Glutamatergic neuron (in vitro differentiated cells): ENCODE measurements around the gene FSHR. TPM values are rescaled to one million over a fixed set of nuclear protein-coding genes. Genes with fewer than 3 reads are reported as not detected.

Source experiments
- DNase-seq: peaks from one replicate; pipeline ENCODE4 v3.0.0; 2022
- H3K27ac Mint-ChIP-seq: one replicate; pipeline ENCODE4 v1.8.0; 2020; ENCODE audit warnings: mild to moderate bottlenecking, mixed read lengths, inconsistent platforms; ENCODE audit not compliant: unreplicated experiment
- H3K27me3 Mint-ChIP-seq: one replicate; pipeline ENCODE4 v1.8.0; 2020; ENCODE audit warnings: mild to moderate bottlenecking, moderate library complexity, mixed read lengths, inconsistent platforms; ENCODE audit not compliant: unreplicated experiment
- H3K36me3 Mint-ChIP-seq: one replicate; pipeline ENCODE4 v1.8.0; 2020; ENCODE audit warnings: mild to moderate bottlenecking, mixed read lengths, inconsistent platforms; ENCODE audit not compliant: unreplicated experiment
- H3K4me1 Mint-ChIP-seq: one replicate; pipeline ENCODE4 v1.8.0; 2020; ENCODE audit warnings: mild to moderate bottlenecking, low read depth, mixed read lengths, inconsistent platforms; ENCODE audit not compliant: unreplicated experiment
- H3K4me3 Mint-ChIP-seq: one replicate; pipeline ENCODE4 v1.8.0; 2020; ENCODE audit warnings: mild to moderate bottlenecking, mixed read lengths, inconsistent platforms; ENCODE audit not compliant: unreplicated experiment
- H3K9me3 Mint-ChIP-seq: one replicate; pipeline ENCODE4 v1.8.0; 2020; ENCODE audit warnings: mild to moderate bottlenecking, moderate library complexity, mixed read lengths, inconsistent platforms; ENCODE audit not compliant: unreplicated experiment
- total RNA-seq: library from RNA; stranded (reverse); fragmentation: NEBNext Ultra II Directional; extraction: Animal tissue kit (Norgen Biotek cat#: 25700); gene quantifications from one replicate; pipeline ENCODE4 v1.2.1, GENCODE V29; 2021; ENCODE audit not compliant: unreplicated experiment
- TF ChIP-seq, protein P1 (sequence below): fragments of 200-600 bp; sonication (generic); IDR thresholded peaks from one replicate; pipeline ENCODE4 v1.5.0; 2021; ENCODE audit not compliant: partially characterized antibody, unreplicated experiment

FSHR gene
- total RNA-seq, 1 donor from 2014 or later: not detected

DNA sequence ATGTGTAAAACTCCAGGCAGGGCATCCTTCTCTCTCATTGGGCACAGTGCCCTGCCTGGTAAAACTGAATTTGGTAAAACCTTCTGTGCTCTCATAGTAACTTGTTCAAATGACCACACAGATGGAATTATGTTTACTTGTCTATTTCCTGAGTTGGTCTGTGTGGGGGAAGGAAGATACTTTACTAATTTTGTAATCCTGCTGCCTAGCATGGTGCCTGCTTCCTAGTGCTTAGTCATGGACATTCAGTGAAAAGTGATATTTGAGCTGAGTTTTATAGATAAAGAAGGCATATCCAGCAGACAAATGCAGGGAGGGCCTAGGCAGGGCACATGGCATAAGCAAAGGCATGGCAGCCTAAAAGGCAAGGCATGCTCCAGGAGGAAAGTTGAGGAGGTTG is 199.4 kb downstream of the FSHR start:
- TF ChIP-seq, protein P1, sequence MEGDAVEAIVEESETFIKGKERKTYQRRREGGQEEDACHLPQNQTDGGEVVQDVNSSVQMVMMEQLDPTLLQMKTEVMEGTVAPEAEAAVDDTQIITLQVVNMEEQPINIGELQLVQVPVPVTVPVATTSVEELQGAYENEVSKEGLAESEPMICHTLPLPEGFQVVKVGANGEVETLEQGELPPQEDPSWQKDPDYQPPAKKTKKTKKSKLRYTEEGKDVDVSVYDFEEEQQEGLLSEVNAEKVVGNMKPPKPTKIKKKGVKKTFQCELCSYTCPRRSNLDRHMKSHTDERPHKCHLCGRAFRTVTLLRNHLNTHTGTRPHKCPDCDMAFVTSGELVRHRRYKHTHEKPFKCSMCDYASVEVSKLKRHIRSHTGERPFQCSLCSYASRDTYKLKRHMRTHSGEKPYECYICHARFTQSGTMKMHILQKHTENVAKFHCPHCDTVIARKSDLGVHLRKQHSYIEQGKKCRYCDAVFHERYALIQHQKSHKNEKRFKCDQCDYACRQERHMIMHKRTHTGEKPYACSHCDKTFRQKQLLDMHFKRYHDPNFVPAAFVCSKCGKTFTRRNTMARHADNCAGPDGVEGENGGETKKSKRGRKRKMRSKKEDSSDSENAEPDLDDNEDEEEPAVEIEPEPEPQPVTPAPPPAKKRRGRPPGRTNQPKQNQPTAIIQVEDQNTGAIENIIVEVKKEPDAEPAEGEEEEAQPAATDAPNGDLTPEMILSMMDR: no peak
- Mint-ChIP-seq H3K27ac (no peak overlapping the region), H3K4me3 (no peak overlapping the region), H3K36me3 (no peaks in the 10 kb centered on the region), H3K4me1 (peaks cover 2% of the 10 kb centered on the region), H3K9me3 (no peaks in the 10 kb centered on the region), H3K27me3 (no peaks in the 10 kb centered on the region)
- no peak for DNase-seq

GRCh38 chr2:48954311-48954710 is 200.0 kb downstream of the FSHR start:
- Mint-ChIP-seq H3K9me3 (no peaks in the 10 kb centered on the region), H3K4me3 (no peak overlapping the region), H3K27ac (no peak overlapping the region), H3K36me3 (no peaks in the 10 kb centered on the region), H3K4me1 (peaks cover 2% of the 10 kb centered on the region), H3K27me3 (no peaks in the 10 kb centered on the region)
- no peak for DNase-seq
- TF ChIP-seq, protein P1: no peak

- Mint-ChIP-seq H3K4me1 (peaks cover 5% of the 10 kb centered on the region), H3K36me3 (no peaks in the 10 kb centered on the region), H3K4me3 (no peak overlapping the region), H3K27ac (no peak overlapping the region), H3K9me3 (no peaks in the 10 kb centered on the region), H3K27me3 (no peaks in the 10 kb centered on the region)
- TF ChIP-seq, protein P1: no peak
- DNase-seq: no peak
Observed at GRCh38 chr2:48952614-48953013, 201.7 kb downstream of the FSHR start.

- TF ChIP-seq, protein P1: no peak
- no peak for DNase-seq
- Mint-ChIP-seq H3K36me3 (no peaks in the 10 kb centered on the region), H3K27me3 (no peaks in the 10 kb centered on the region), H3K4me1 (peaks cover 5% of the 10 kb centered on the region), H3K9me3 (no peaks in the 10 kb centered on the region), H3K27ac (no peak overlapping the region), H3K4me3 (no peak overlapping the region)
Observed at GRCh38 chr2:48952143-48952542, 202.2 kb downstream of the FSHR start.

- no peak for DNase-seq
Observed at GRCh38 chr2:48948400-48949125, 205.8 kb downstream of the FSHR start.

More at GRCh38 chr2:48948400-48949125, 205.8 kb downstream of the FSHR start:
- Mint-ChIP-seq H3K4me3 (no peak overlapping the region), H3K9me3 (no peaks in the 10 kb centered on the region), H3K36me3 (no peaks in the 10 kb centered on the region), H3K27ac (no peak overlapping the region), H3K27me3 (no peaks in the 10 kb centered on the region), H3K4me1 (peaks cover 8% of the 10 kb centered on the region)
- TF ChIP-seq, protein P1: no peak
